K562 (cell line): ENCODE measurements around the gene PHTF2. TPM values are rescaled to one million over a fixed set of nuclear protein-coding genes. Genes with fewer than 3 reads are reported as not detected.

Experiments used
- ARID2 ChIP-seq: fragments of 450-650 bp; IDR thresholded peaks from 2 replicates; pipeline ENCODE4 v1.6.1; 2017; ENCODE audit warnings: antibody characterized with exemption, mild to moderate bottlenecking
- BRD9 ChIP-seq: fragments of 450-650 bp; IDR thresholded peaks from 2 replicates; pipeline ENCODE4 v1.6.1; 2018; ENCODE audit warnings: low read depth; ENCODE audit not compliant: partially characterized antibody
- GABPB2 ChIP-seq: fragments of 250-450 bp; sonication (Bioruptor Pico); conservative IDR thresholded peaks from 2 replicates; pipeline ENCODE4 v1.5.1; 2021; ENCODE audit warnings: mild to moderate bottlenecking
- GTF2A2 ChIP-seq: IDR thresholded peaks from 2 replicates; pipeline ENCODE4 v1.6.1; 2016; ENCODE audit warnings: mild to moderate bottlenecking, missing genetic modification characterization, missing compliant biosample characterization
- GTF2E2 ChIP-seq: fragments of 200-800 bp; sonication (Bioruptor generic); IDR thresholded peaks from 2 replicates; pipeline ENCODE4 v1.6.1; 2016; ENCODE audit warnings: missing genetic modification characterization, missing compliant biosample characterization
- GTF3C2 ChIP-seq: IDR thresholded peaks from 3 replicates; pipeline ENCODE4 v1.6.1; 2011; ENCODE audit warnings: borderline replicate concordance, mild to moderate bottlenecking, moderate library complexity; ENCODE audit not compliant: insufficient read length; ENCODE audit errors: extremely low read depth
- JUNB ChIP-seq: fragments of 450-650 bp; formaldehyde crosslinking; conservative IDR thresholded peaks from 2 replicates; pipeline ENCODE4 v1.4.0; 2020; ENCODE audit warnings: mild to moderate bottlenecking
- TAL1 ChIP-seq: fragments of 450-650 bp; IDR thresholded peaks from 2 replicates; pipeline ENCODE4 v1.6.1; 2016; ENCODE audit warnings: mild to moderate bottlenecking
- ZNF274 ChIP-seq: IDR thresholded peaks from 2 replicates; pipeline ENCODE4 v1.6.1; 2011; ENCODE audit warnings: low read depth, mild to moderate bottlenecking, low read length, moderate library complexity, borderline replicate concordance
- ZNF785 ChIP-seq: fragments of 250-450 bp; sonication (Bioruptor Pico); IDR thresholded peaks from 2 replicates; pipeline ENCODE4 v1.4.0; 2020; ENCODE audit warnings: mild to moderate bottlenecking
- polyA plus RNA-seq, 8 experiments: library from polyadenylated mRNA; depleted of rRNA in 4 of 8; stranded (reverse) in 5 of 8; unstranded in 3 of 8; fragments of >200 nt; fragmentation: Nextera tagmentation in 2 of 8; fragmentation: Illumina TruSeq in 1 of 8; extraction: Ambion mirVana in 2 of 8; extraction: Trizol in 1 of 8; gene quantifications; 2 replicates each; pipeline versions ENCODE4 v1.2.1 to v1.2.3, GENCODE V29; 2011 to 2014; ENCODE audit warnings: inconsistent platforms in 1 of 8, missing spikeins in 1 of 8
- total RNA-seq, 7 experiments: library from RNA; depleted of rRNA in 6 of 7; stranded (reverse); fragments of >200 nt in 6 of 7; fragmentation: Illumina TruSeq in 2 of 7; extraction: Trizol in 2 of 7; gene quantifications; 2 replicates each; pipeline versions ENCODE4 v1.2.1 to v1.2.3, GENCODE V29; 2011 to 2021; ENCODE audit warnings: low replicate concordance in 1 of 7
- TF ChIP-seq, protein P1 (sequence below): sonication (generic); formaldehyde crosslinking; IDR thresholded peaks from 2 replicates; pipeline ENCODE4 v1.8.0; 2022; ENCODE audit warnings: mild to moderate bottlenecking, missing genetic modification reagents
- TF ChIP-seq, protein P2 (sequence below): sonication (generic); formaldehyde crosslinking; IDR thresholded peaks from 2 replicates; pipeline ENCODE4 v1.8.1; 2023; ENCODE audit warnings: mild to moderate bottlenecking, missing genetic modification reagents
- TF ChIP-seq, protein P3 (sequence below), 2 experiments: fragments of 450-650 bp in 1 of 2; IDR thresholded peaks; 2 replicates each; pipeline ENCODE4 v1.6.1; 2011 to 2017; ENCODE audit warnings: low read depth in 2 of 2, antibody characterized with exemption in 1 of 2, borderline replicate concordance in 1 of 2, low read length in 1 of 2, mild to moderate bottlenecking in 1 of 2, mixed read lengths in 1 of 2; ENCODE audit not compliant: control insufficient read depth in 1 of 2
- TF ChIP-seq, protein P4 (sequence below): fragments of 450-650 bp; formaldehyde crosslinking; IDR thresholded peaks from 2 replicates; pipeline ENCODE4 v1.4.0; 2020; ENCODE audit warnings: mild to moderate bottlenecking, moderate library complexity

The PHTF2 gene
- total and polyA plus RNA-seq, 9 of the 15 experiments (the other 6 are each of a cell fraction or from before 2014, with no cell fraction given): 17.9 to 43.6 (median 25.4) TPM

- TF ChIP-seq, protein P1, sequence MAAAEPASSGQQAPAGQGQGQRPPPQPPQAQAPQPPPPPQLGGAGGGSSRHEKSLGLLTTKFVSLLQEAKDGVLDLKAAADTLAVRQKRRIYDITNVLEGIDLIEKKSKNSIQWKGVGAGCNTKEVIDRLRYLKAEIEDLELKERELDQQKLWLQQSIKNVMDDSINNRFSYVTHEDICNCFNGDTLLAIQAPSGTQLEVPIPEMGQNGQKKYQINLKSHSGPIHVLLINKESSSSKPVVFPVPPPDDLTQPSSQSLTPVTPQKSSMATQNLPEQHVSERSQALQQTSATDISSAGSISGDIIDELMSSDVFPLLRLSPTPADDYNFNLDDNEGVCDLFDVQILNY (CRISPR knock-in tag): no peak
- TF ChIP-seq, protein P2, sequence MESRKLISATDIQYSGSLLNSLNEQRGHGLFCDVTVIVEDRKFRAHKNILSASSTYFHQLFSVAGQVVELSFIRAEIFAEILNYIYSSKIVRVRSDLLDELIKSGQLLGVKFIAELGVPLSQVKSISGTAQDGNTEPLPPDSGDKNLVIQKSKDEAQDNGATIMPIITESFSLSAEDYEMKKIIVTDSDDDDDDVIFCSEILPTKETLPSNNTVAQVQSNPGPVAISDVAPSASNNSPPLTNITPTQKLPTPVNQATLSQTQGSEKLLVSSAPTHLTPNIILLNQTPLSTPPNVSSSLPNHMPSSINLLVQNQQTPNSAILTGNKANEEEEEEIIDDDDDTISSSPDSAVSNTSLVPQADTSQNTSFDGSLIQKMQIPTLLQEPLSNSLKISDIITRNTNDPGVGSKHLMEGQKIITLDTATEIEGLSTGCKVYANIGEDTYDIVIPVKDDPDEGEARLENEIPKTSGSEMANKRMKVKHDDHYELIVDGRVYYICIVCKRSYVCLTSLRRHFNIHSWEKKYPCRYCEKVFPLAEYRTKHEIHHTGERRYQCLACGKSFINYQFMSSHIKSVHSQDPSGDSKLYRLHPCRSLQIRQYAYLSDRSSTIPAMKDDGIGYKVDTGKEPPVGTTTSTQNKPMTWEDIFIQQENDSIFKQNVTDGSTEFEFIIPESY (CRISPR knock-in tag): no peak
- TF ChIP-seq GTF2E2: no peak; the same call in 1 of the 2 replicates
- no peak for TF ChIP-seq GTF3C2
- TF ChIP-seq, protein P3, sequence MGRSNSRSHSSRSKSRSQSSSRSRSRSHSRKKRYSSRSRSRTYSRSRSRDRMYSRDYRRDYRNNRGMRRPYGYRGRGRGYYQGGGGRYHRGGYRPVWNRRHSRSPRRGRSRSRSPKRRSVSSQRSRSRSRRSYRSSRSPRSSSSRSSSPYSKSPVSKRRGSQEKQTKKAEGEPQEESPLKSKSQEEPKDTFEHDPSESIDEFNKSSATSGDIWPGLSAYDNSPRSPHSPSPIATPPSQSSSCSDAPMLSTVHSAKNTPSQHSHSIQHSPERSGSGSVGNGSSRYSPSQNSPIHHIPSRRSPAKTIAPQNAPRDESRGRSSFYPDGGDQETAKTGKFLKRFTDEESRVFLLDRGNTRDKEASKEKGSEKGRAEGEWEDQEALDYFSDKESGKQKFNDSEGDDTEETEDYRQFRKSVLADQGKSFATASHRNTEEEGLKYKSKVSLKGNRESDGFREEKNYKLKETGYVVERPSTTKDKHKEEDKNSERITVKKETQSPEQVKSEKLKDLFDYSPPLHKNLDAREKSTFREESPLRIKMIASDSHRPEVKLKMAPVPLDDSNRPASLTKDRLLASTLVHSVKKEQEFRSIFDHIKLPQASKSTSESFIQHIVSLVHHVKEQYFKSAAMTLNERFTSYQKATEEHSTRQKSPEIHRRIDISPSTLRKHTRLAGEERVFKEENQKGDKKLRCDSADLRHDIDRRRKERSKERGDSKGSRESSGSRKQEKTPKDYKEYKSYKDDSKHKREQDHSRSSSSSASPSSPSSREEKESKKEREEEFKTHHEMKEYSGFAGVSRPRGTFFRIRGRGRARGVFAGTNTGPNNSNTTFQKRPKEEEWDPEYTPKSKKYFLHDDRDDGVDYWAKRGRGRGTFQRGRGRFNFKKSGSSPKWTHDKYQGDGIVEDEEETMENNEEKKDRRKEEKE (IDR thresholded peaks at IDR 0.05; ENCODE audit: borderline replicate concordance in 1 of 2, control insufficient read depth in 1 of 2, low read depth in 2 of 2, low read length in 1 of 2): 0 out of 4 replicates have a peak, but pooled peaks of 1 of the 2 experiments have one; percentile 20
- no peak for TF ChIP-seq GABPB2 (CRISPR knock-in tag)
- TF ChIP-seq TAL1: peak; percentile 47; the same call in 1 of the 2 replicates
- TF ChIP-seq BRD9: peak; percentile 26
- TF ChIP-seq, protein P4, sequence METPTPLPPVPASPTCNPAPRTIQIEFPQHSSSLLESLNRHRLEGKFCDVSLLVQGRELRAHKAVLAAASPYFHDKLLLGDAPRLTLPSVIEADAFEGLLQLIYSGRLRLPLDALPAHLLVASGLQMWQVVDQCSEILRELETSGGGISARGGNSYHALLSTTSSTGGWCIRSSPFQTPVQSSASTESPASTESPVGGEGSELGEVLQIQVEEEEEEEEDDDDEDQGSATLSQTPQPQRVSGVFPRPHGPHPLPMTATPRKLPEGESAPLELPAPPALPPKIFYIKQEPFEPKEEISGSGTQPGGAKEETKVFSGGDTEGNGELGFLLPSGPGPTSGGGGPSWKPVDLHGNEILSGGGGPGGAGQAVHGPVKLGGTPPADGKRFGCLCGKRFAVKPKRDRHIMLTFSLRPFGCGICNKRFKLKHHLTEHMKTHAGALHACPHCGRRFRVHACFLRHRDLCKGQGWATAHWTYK (CRISPR knock-in tag): 0 out of 2 replicates have a peak, but pooled peaks have one; percentile 26
- TF ChIP-seq GTF2A2: no peak
- no peak for TF ChIP-seq ZNF274
- no peak for TF ChIP-seq ARID2
- no peak for TF ChIP-seq JUNB (CRISPR knock-in tag)
- TF ChIP-seq ZNF785 (CRISPR knock-in tag): no peak
Observed at GRCh38 chr7:77800158-77800557, 1.6 kb downstream of the PHTF2 start (continued).
